CD14-positive monocyte (primary cell): ENCODE data around the gene CDKL2. TPM values are rescaled to one million over a fixed set of nuclear protein-coding genes. Genes with fewer than 3 reads are reported as not detected.
A peak's percentile ranks its signal among the peaks of the same experiment; 100 is the strongest.

Experiments used
- DNase-seq, 3 donors: peaks; one replicate each; pipeline ENCODE4 v3.0.0-alpha.2; 2011 to 2022
- H2AFZ ChIP-seq: 2 replicates; pipeline ENCODE4 v1.6.0; 2012; ENCODE audit warnings: mild to moderate bottlenecking, low read depth, low read length, inconsistent platforms; ENCODE audit not compliant: insufficient read depth, poor library complexity, severe bottlenecking
- H3K27ac ChIP-seq, 2 donors: 1 replicate in 1 of 2; 2 replicates in 1 of 2; pipeline ENCODE4 v1.5.1; 2012 to 2013; ENCODE audit warnings: low read length in 2 of 2, control low read depth in 1 of 2, inconsistent platforms in 1 of 2, low read depth in 1 of 2, mild to moderate bottlenecking in 1 of 2
- H3K27me3 ChIP-seq, 2 donors: one replicate each; pipeline versions ENCODE4 v1.6.0 to v1.6.1; 2011 to 2013; ENCODE audit warnings: low read length in 2 of 2; ENCODE audit not compliant: control insufficient read depth in 2 of 2, insufficient read depth in 2 of 2
- H3K36me3 ChIP-seq, 2 donors: replicated peaks in 1 of 2; 1 replicate in 1 of 2; 2 replicates in 1 of 2; pipeline versions ENCODE4 v1.5.1 to v1.6.1; 2012 to 2013; ENCODE audit warnings: low read length in 2 of 2, control low read depth in 1 of 2, inconsistent platforms in 1 of 2, mild to moderate bottlenecking in 1 of 2; ENCODE audit not compliant: insufficient read depth in 2 of 2, control insufficient read depth in 1 of 2
- H3K4me1 ChIP-seq, 2 donors: 1 replicate in 1 of 2; 2 replicates in 1 of 2; pipeline versions ENCODE4 v1.5.1 to v1.6.1; 2012 to 2013; ENCODE audit warnings: low read length in 2 of 2, control low read depth in 1 of 2, inconsistent platforms in 1 of 2, mild to moderate bottlenecking in 1 of 2, moderate library complexity in 1 of 2; ENCODE audit not compliant: insufficient read depth in 2 of 2, control insufficient read depth in 1 of 2
- H3K4me2 ChIP-seq: replicated peaks from 2 replicates; pipeline ENCODE3; 2012; ENCODE audit warnings: low read length, moderate library complexity, mild to moderate bottlenecking; ENCODE audit not compliant: poor library complexity, severe bottlenecking; ENCODE audit errors: extremely low read depth
- H3K4me3 ChIP-seq, 3 experiments: fragments of 200-600 bp in 1 of 3; sonication (generic) in 1 of 3; replicated peaks in 1 of 3; 1 replicate in 2 of 3; 2 replicates in 1 of 3; pipeline ENCODE4 v1.5.1; 2011 to 2013; ENCODE audit warnings: low read length in 3 of 3, mild to moderate bottlenecking in 3 of 3, control low read depth in 2 of 3, low read depth in 2 of 3, inconsistent platforms in 1 of 3, moderate library complexity in 1 of 3
- H3K79me2 ChIP-seq: 2 replicates; pipeline ENCODE4 v1.6.0; 2012; ENCODE audit warnings: mild to moderate bottlenecking, control low read depth, inconsistent platforms, low read length, moderate library complexity; ENCODE audit not compliant: insufficient read depth
- H3K9ac ChIP-seq: 2 replicates; pipeline ENCODE4 v1.6.0; 2017; ENCODE audit warnings: low read length, mild to moderate bottlenecking; ENCODE audit not compliant: insufficient read depth, poor library complexity, severe bottlenecking
- H3K9me3 ChIP-seq, 2 donors: replicated peaks in 1 of 2; 1 replicate in 1 of 2; 2 replicates in 1 of 2; pipeline versions ENCODE4 v1.5.1 to v1.6.1; 2012 to 2013; ENCODE audit warnings: low read length in 2 of 2, control low read depth in 1 of 2; ENCODE audit not compliant: control insufficient read depth in 1 of 2, insufficient read depth in 1 of 2
- H4K20me1 ChIP-seq: 2 replicates; pipeline ENCODE4 v1.6.0; 2012; ENCODE audit warnings: mild to moderate bottlenecking, low read length, control low read depth, moderate library complexity; ENCODE audit not compliant: insufficient read depth
- H3K27ac Mint-ChIP-seq, 7 donors: one replicate each; pipeline ENCODE4 v1.8.0; 2020; ENCODE audit warnings: mild to moderate bottlenecking in 7 of 7, mixed read lengths in 7 of 7, moderate library complexity in 6 of 7, inconsistent platforms in 2 of 7
- H3K27me3 Mint-ChIP-seq, 3 donors: one replicate each; pipeline ENCODE4 v1.8.0; 2021 to 2022; ENCODE audit warnings: low read depth in 3 of 3, mild to moderate bottlenecking in 3 of 3, mixed read lengths in 3 of 3, moderate library complexity in 3 of 3, inconsistent platforms in 1 of 3
- H3K36me3 Mint-ChIP-seq, 2 donors: one replicate each; pipeline ENCODE4 v1.8.0; 2020; ENCODE audit warnings: mixed read lengths in 2 of 2, inconsistent platforms in 1 of 2, mild to moderate bottlenecking in 1 of 2
- H3K4me1 Mint-ChIP-seq: one replicate; pipeline ENCODE4 v1.8.0; 2020; ENCODE audit warnings: mild to moderate bottlenecking, mixed read lengths
- H3K4me3 Mint-ChIP-seq, 2 donors: one replicate each; pipeline ENCODE4 v1.8.0; 2020; ENCODE audit warnings: mild to moderate bottlenecking in 2 of 2, mixed read lengths in 2 of 2, moderate library complexity in 1 of 2
- H3K9me3 Mint-ChIP-seq, 7 donors: one replicate each; pipeline ENCODE4 v1.8.0; 2020 to 2022; ENCODE audit warnings: mixed read lengths in 7 of 7, mild to moderate bottlenecking in 6 of 7, moderate library complexity in 6 of 7, inconsistent platforms in 2 of 7
- WGBS: methylation state at CpG from one replicate; pipeline ENCODE4 v1.1.5; 2013; ENCODE audit warnings: missing lambda C conversion rate; ENCODE audit not compliant: insufficient coverage; 5-methylcytosine and 5-hydroxymethylcytosine counted together
- intact Hi-C, 2 donors: fragments of 100-400 bp; cut with micrococcal nuclease; formaldehyde crosslinking; loops; one replicate each; pipeline versions ENCODE4 v1.15.0 to v1.15.1; 2023
- polyA plus RNA-seq, 3 donors: library from polyadenylated mRNA; depleted of rRNA in 1 of 3; unstranded in 2 of 3; stranded (reverse) in 1 of 3; fragments of 300-500 nt in 2 of 3; fragments of >200 nt in 1 of 3; fragmentation: Illumina TruSeq in 2 of 3; gene quantifications; 1 replicate in 2 of 3; 2 replicates in 1 of 3; pipeline ENCODE4 v1.2.3, GENCODE V29; 2012 to 2021
- TF ChIP-seq, protein P1 (sequence below): fragments of 200-600 bp; IDR thresholded peaks from one replicate; pipeline ENCODE4 v1.8.0; 2022; ENCODE audit warnings: antibody characterized with exemption, mild to moderate bottlenecking

Gene CDKL2
- polyA plus RNA-seq, 3 donors: not detected

DNA sequence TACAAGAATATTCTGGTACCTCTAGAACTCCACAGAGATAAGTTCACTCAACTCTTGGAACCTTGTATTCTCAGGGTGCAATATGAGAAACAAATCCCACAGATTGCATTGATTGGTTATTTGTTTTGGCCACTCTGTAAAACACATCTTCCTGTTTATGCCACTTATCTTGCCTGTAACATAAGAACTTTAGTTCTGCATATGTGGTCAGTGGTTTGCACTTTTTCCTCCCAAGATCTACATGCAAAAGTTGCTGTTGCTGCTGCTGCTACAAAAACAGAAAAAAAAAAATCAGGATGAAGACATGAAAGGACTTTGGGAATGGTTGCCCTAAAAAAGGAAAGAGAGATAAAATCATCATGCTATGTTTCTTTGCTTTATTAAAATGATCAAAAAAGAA is 64.8 kb downstream of the CDKL2 start:
- TF ChIP-seq, protein P1, sequence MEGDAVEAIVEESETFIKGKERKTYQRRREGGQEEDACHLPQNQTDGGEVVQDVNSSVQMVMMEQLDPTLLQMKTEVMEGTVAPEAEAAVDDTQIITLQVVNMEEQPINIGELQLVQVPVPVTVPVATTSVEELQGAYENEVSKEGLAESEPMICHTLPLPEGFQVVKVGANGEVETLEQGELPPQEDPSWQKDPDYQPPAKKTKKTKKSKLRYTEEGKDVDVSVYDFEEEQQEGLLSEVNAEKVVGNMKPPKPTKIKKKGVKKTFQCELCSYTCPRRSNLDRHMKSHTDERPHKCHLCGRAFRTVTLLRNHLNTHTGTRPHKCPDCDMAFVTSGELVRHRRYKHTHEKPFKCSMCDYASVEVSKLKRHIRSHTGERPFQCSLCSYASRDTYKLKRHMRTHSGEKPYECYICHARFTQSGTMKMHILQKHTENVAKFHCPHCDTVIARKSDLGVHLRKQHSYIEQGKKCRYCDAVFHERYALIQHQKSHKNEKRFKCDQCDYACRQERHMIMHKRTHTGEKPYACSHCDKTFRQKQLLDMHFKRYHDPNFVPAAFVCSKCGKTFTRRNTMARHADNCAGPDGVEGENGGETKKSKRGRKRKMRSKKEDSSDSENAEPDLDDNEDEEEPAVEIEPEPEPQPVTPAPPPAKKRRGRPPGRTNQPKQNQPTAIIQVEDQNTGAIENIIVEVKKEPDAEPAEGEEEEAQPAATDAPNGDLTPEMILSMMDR: no peak
- peaks cover 38 to 43% of the 10 kb centered on the region in 2 donors for H3K4me1 ChIP-seq
- H3K4me3 ChIP-seq: peak overlapping the region in 1 of 3 experiments; percentile 7
- no peak overlapping the region for H3K9ac ChIP-seq
- Mint-ChIP-seq H3K27me3 (peaks cover 0 to 1% (median 0%) of the 10 kb centered on the region in 3 donors), H3K4me3 (peak overlapping the region in 1 of 2 donors; percentile 46), H3K27ac (peak overlapping the region in 4 of 7 donors; percentile 32 to 73 (median 40)), H3K9me3 (peaks cover 0 to 7% (median 2%) of the 10 kb centered on the region in 7 donors), H3K4me1 (peaks cover 42% of the 10 kb centered on the region), H3K36me3 (no peaks in the 10 kb centered on the region)
- no peaks in the 10 kb centered on the region for H3K79me2 ChIP-seq
- H3K4me2 ChIP-seq: peak overlapping the region; percentile 13
- H3K36me3 ChIP-seq: no peaks in the 10 kb centered on the region
- H3K9me3 ChIP-seq: no peaks in the 10 kb centered on the region
- DNase-seq: no peak
- H3K27me3 ChIP-seq: no peaks in the 10 kb centered on the region
- peak overlapping the region; percentile 53 for H2AFZ ChIP-seq
- no peaks in the 10 kb centered on the region for H4K20me1 ChIP-seq
- intact Hi-C loops: no loop called here
- H3K27ac ChIP-seq: peak overlapping the region in 1 of 2 donors; percentile 27

DNA sequence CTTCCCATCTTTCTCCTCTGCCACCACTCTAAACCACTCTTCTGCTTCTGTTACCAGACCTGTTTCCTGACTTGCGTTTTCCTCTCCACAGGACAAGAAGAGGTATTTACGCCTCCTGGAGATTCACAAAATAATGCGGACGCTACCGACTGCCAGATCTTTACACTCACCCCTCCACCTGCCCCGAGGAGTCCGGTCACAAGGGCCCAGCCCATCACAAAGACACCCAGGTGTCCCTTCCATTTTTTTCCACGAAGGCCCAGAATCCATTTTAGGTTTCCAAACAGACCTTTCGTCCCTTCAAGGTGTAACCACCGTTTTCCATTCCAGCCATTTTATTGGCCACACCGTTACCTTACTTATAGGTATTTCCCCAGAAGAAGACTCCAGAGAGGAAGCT is 66.3 kb downstream of the CDKL2 start:
- Histone ChIP-seq H3K36me3 (no peaks in the 10 kb centered on the region), H3K79me2 (no peaks in the 10 kb centered on the region), H3K4me1 (peaks cover 38 to 43% of the 10 kb centered on the region in 2 donors), H4K20me1 (no peaks in the 10 kb centered on the region), H3K27ac (no peak overlapping the region), H3K4me3 (no peak overlapping the region), H2AFZ (no peak overlapping the region), H3K27me3 (no peaks in the 10 kb centered on the region), H3K9me3 (no peaks in the 10 kb centered on the region), H3K9ac (no peak overlapping the region), H3K4me2 (no peak overlapping the region)
- no peak overlapping the region for H3K27ac Mint-ChIP-seq
- H3K9me3 Mint-ChIP-seq: peaks cover 0 to 7% (median 2%) of the 10 kb centered on the region in 7 donors
- no peaks in the 10 kb centered on the region for H3K36me3 Mint-ChIP-seq
- TF ChIP-seq, protein P1: no peak
- WGBS: 82% methylated on average over 8 of the region's 11 CpGs
- peaks cover 42% of the 10 kb centered on the region for H3K4me1 Mint-ChIP-seq
- DNase-seq: no peak
- peaks cover 0 to 1% (median 0%) of the 10 kb centered on the region in 3 donors for H3K27me3 Mint-ChIP-seq
- intact Hi-C loops: no loop called here
- no peak overlapping the region for H3K4me3 Mint-ChIP-seq
